HG02870 (cell line): ENCODE results near the gene NDST1.

Source experiments
- ATAC-seq: cut with Tn5 transposase; IDR thresholded peaks from one replicate; pipeline ENCODE4 v1.9.1; 2021; ENCODE audit warnings: mild to moderate bottlenecking, moderate library complexity; ENCODE audit not compliant: unreplicated experiment

The NDST1 gene

DNA sequence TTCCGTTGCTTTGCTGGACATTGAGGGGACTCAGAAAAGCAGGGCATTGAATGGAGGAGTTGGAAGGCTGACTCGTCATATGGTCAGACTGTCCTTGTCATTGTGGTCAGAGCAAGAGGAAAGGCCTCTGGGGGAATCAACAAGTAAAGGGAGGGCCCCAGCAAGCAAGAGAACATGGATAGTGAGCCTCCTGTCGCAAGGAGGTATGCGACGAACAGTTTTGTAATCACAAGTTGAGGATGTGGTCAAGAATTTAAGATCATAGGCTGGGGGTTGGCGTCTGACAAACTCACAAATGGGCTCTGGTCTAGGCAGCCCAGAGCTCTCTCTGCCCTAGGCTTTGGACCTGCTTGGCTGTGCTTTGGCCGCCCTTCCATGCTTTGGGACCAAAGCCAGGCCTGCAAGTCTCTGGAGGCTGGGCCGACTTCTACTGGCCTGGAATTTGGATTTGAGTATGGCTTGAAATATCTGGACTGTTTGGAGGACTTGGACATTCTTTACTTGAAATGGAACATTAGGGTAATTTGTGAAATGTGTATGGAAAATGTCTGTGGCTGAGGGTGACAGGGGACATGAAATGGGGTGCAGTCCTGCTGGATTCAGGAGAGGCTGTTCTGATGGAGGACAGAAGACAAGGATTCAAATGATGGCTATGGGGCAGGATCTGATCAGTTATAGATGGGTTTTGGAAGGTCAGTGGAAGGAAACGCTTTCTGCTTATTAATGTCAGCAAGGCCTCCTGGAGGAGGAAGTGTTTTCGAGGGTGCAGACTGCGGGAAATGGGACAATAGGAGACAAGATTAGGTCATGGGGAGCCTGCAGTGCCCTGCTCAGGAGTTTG lies 19.2 kb upstream of the NDST1 start:
- no peak for ATAC-seq

GRCh38 chr5:150489360-150490295 lies 18.3 kb upstream of the NDST1 start:
- peak; percentile 64 for ATAC-seq

DNA sequence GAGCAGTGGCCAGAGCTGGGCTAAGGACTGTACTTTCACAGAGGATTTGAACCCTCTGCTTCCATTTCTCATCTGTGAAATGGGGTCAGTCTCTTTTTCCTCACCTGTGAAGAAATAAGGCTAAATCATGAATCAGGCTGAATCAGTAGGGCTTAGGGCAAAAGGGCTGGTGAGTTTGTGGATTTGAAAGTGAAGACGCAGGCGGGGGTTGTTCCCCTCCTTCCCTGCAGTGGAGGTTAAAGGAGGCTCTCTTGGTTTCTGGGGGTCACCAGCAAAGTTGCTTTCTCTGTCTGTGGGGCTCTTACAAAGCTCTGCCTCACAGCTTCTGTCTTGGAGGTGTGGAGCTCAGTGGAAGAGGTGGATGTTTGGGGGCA lies 17.6 kb upstream of the NDST1 start:
- ATAC-seq = peak; percentile 5

DNA sequence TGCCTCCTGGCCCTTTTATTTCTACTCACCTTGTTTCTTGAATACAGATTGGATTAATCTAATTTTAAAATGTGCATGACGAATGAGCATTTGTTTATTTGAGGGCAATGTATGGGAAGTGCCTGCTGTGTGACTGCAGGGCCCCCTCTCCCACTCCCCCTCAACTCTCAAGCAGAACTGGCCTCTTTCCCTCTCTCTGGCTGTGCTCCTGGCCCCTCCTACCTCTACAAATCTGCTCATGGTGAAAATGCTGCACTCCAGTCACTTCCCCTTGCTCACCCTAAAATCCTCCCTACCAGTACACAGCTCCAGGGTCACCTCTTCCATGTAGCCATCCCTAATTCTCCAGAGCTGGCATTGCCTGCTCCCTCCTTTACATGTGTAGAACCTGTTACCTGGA lies 17.2 kb upstream of the NDST1 start:
- no peak for ATAC-seq

- no peak for ATAC-seq
Observed at GRCh38 chr5:150491876-150492275, 16.1 kb upstream of the NDST1 start.

- no peak for ATAC-seq
Observed at GRCh38 chr5:150492621-150493020, 15.3 kb upstream of the NDST1 start.

GRCh38 chr5:150496098-150496497 lies 11.8 kb upstream of the NDST1 start:
- no peak for ATAC-seq

- no peak for ATAC-seq
Observed at GRCh38 chr5:150496534-150496933, 11.4 kb upstream of the NDST1 start.

DNA sequence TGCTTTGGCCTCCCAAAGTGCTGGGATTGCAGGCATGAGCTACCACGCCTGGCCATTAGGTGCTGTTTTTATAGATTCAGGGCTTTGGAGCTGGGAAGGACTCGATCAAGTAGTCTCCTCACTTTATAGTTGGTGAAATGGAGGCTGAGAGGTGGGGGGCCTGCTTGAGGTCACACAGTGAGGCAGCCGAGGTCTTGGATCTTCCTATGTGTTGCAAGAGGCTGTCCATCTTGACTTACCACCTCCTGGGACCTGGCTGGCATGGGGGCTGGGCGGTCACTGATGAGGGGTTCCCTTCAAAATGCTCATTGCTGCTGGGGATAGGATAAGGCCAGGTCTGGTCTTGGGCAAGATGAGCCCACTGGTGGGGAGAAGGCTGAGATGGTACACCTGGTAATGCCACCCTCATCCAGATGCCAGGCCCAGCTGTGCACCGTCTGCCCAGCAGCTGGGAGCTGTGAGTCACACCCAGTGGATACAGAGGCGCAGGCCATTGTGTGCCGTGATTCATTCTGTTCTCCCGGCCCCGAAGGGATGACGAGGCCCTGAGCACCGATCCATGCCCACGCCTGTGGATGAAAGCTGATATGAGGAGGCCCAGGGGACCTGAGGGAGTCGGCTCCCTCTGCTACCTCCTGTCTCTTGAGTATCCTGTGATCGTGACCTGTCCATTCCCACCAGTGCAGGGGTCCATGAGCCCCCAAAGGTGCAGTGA lies 10.5 kb upstream of the NDST1 start:
- no peak for ATAC-seq

GRCh38 chr5:150497989-150498317 lies 10.0 kb upstream of the NDST1 start:
- ATAC-seq = no peak

- no peak for ATAC-seq
Observed at GRCh38 chr5:150498501-150498900, 9.4 kb upstream of the NDST1 start.

GRCh38 chr5:150498971-150499370 lies 9.0 kb upstream of the NDST1 start:
- no peak for ATAC-seq

DNA sequence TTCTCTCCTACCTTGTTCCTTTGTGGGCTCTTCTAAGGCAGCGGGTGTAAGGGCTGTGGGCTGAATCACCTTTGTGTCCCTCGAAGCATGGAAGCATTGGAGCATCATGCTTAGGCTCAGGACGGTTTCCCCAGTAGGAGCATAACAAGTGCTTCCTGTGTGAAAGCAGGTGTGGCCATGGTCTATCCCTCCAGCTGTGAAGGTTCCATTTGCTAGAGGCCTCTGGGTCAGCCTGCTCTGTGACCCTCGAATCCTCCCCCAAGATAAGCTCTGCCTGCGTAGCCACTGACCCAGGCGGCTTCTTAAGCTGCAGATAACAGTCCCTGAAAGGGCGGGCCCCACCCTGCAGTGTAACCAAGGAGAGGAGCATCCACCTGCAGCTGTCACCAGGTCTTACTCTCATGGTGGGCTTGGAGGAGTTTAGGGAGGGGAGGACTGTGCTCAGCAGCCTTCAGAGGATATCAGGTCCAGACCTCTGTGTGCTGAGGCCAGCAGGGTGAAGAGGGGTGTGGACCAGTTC lies 8.4 kb upstream of the NDST1 start:
- ATAC-seq = no peak

- ATAC-seq = no peak
Observed at GRCh38 chr5:150500328-150500841, 7.5 kb upstream of the NDST1 start.

- no peak for ATAC-seq
Observed at GRCh38 chr5:150500905-150501304, 7.0 kb upstream of the NDST1 start.

GRCh38 chr5:150502106-150502505 lies 5.8 kb upstream of the NDST1 start:
- ATAC-seq = no peak

DNA sequence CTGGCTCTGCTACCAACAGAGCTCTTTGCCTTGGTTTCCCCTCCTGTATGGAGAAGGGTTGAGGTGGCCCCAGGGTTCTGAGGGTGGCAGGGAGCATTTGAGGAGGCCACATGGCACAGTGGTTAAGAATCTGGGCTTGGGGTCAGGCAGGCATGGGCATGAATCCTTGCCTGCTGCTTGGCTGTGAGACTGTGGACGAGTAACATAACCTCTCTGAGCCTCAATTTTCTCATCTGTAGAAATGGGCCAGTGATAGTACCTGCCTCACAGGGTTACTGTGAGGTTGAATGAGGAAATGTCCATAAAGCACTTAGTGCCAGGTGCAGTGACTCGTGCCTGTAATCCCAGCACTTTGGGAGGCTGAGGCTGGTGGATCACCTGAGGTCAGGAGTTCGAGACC lies 5.1 kb upstream of the NDST1 start:
- ATAC-seq = no peak

GRCh38 chr5:150503386-150503785 lies 4.5 kb upstream of the NDST1 start:
- no peak for ATAC-seq

- ATAC-seq = no peak
Observed at GRCh38 chr5:150503977-150504620, 3.8 kb upstream of the NDST1 start.

DNA sequence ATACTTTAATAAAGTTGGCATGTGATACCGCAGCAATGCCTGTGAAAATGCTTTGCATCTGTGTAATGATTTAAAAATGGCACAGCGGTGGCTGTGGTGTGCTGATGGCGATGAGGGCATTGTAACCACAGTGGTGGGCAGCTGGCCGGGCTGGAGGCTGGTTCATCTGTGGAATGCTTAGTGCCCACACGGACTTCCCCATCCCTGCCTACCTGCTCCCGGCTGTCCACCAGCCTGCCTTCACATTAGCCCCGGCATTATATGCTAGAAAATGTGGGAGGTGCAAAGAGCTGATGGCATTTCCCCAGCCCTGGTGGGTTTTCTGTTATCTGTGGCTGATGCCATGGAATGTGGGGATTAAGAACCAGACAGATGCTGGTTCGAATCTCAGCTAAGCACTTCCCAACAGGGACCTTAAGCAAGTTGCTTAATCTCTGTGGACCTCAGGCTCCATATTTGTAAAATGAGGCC lies 2.9 kb upstream of the NDST1 start:
- ATAC-seq = no peak
